Superior temporal gyrus (tissue), 1 donor: ENCODE results near the gene DGKG.

Experiments
- DNase-seq: peaks from one replicate; pipeline ENCODE4 v3.0.0-alpha.2; 2016; ENCODE audit errors: extremely low spot score

The DGKG gene

GRCh38 chr3:186318135-186318534, 43.9 kb downstream of the DGKG start:
- DNase-seq, result no peak

- DNase-seq, result no peak
Measured at GRCh38 chr3:186317478-186317877, 44.6 kb downstream of the DGKG start.

- DNase-seq, result no peak
Measured at GRCh38 chr3:186316666-186317260, 45.3 kb downstream of the DGKG start.

GRCh38 chr3:186315581-186316354, 46.3 kb downstream of the DGKG start:
- DNase-seq, result no peak

GRCh38 chr3:186314896-186315295, 47.1 kb downstream of the DGKG start:
- DNase-seq, result no peak

- peak; percentile 27 for DNase-seq
Measured at GRCh38 chr3:186311441-186311840, 50.6 kb downstream of the DGKG start.

DNA sequence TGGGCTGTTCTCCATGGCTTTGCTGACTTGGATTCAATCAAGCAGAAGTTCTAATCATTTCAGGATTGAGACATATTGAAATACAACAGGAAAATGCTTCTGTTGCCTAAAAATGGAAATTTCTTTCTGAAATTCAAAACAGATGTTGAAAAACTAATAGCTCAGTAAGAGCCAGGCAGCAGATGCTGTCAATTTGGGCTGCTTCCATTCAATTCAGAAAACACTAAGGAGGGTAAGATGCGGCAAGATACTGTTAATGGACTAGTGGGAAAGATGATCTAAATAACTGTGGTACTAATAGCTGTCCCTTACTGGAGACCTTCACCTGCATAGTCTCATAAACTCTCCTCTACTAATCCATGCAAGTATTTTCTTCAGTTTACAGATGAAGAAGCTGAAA, 53.5 kb downstream of the DGKG start:
- DNase-seq, result no peak

DNA sequence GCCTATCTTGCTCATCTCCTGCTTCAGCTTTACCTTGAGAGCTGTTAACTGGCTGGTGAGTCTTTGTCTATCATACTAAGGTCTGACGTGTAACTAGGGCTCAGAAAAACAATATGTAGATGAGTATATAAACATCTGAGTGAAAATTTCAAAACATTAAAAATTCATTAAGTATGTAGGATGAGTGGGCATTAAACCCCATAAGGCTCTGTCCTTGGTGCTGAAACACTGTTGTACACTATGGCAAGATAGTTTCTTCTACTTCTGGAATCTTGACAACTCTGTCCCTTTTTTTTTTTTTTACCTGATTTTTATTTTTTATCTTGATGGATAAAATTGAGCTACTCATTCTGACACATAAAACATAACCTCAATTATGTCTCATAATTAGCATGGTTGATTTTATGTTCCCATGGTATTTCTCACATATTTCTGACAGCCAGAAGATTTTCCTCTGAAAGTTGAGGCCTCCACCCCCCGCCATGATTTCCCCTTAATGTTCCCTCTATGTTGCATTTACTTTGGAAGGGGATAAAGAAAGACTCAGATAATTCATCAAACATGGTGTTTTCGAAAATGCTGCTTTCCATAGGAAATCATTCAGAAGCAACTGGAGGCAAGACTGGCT, 54.3 kb downstream of the DGKG start:
- no peak for DNase-seq

- no peak for DNase-seq
Measured at GRCh38 chr3:186305286-186305685, 56.7 kb downstream of the DGKG start.

GRCh38 chr3:186303965-186304364, 58.1 kb downstream of the DGKG start:
- no peak for DNase-seq

GRCh38 chr3:186299327-186299726, 62.7 kb downstream of the DGKG start:
- DNase-seq, result no peak

DNA sequence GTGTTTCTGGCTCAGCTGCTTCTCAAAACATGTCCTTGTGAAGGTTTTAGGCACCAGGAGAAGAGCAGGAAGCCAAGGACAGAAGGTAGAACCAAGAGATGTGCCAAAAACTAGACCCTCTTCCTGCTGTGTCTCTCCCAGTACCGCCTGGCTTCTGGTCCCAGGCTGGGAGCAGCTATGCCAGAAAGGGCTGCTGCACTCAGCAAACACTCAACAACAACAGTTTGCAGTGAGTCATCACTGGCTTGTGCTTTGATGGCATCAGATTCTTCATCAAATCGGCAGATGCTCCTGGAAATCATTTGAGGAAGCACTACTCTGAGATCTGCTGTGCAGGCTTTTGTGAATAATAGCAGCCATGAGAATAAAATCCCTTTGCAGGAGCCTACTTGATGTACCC, 63.2 kb downstream of the DGKG start:
- DNase-seq, result peak; percentile 66

- DNase-seq, result no peak
Measured at GRCh38 chr3:186290796-186291195, 71.2 kb downstream of the DGKG start.

- DNase-seq, result no peak
Measured at GRCh38 chr3:186287711-186288110, 74.3 kb downstream of the DGKG start.

DNA sequence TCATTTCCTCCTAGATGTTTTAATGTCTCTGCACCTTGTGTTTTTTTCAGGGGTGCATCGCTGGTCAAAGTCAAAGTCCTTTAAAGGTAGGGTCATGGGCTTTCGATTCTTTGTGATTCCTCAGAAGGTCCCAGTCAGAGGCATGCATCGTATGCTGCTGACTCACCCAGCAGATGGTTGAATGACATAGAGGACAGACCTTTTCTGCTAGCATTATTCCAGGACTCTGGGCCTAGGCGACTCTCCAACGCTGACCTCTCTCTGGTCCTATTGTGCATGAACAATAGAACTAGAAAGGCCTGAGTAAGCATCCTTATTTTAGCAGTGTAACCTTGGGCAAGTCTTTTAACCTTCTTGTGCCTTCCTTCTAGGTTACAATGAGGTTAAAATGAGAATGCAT, 75.9 kb downstream of the DGKG start:
- no peak for DNase-seq

- DNase-seq, result no peak
Measured at GRCh38 chr3:186284661-186285060, 77.4 kb downstream of the DGKG start.

DNA sequence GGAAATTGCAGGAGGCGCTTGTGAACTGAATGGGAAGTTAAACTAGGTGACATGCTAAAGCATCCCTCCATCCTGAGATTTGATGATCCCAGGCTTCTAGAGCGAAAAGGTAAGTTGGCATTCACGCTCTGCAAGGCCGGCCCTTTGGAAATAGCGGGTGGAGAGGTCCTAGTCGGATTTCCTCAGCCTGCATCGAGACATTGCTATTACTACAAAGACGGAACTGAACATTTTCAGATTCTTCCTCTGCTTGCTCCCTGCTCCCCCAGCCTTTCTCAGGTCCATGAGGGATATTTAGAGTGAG, 77.7 kb downstream of the DGKG start:
- DNase-seq, result no peak

GRCh38 chr3:186283651-186284348, 78.2 kb downstream of the DGKG start:
- no peak for DNase-seq

GRCh38 chr3:186283096-186283495, 78.9 kb downstream of the DGKG start:
- no peak for DNase-seq

DNA sequence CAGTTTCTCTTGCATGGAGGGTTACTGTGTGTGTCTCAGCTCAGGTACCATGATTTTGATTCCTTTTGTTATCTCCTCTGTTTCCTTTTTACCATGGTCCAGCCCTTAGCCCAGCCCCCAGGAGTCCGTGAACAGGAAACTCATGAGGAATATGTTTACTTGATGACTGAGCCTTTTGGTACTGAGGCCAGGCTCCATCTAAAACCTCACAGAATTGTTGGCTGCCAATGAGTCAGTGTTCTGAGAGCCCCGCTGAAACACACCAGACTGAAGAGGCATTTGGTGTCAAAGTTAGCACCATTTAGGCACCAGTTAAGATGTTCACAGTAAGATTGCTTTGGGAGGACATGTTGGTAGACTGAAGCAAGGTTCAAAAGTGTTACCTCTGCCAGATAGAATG, 80.9 kb downstream of the DGKG start:
- no peak for DNase-seq

DNA sequence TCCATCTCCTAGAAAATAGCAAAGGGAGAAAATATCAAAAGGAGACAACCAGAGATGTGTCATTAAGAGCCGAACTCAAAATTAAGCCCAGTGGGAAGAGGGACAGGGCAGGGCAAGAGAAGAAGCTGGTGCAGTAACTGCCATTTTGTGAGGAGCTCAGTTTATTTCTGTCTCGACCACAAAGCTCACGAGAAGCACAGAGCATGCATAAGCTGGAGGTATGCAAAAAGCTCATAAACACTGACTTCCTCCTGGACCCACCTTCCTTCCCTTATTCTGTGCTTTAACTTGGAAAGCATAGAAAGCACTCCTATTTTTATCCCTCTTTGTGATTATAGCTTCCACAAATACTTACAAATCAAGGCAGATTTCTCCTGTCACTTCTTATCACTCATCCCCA, 81.3 kb downstream of the DGKG start:
- DNase-seq, result no peak

GRCh38 chr3:186277268-186277909, 84.6 kb downstream of the DGKG start:
- peak; percentile 71 for DNase-seq
